ENCODE results near the gene SNAPC2. TPM values are rescaled to one million over a fixed set of nuclear protein-coding genes. Genes with fewer than 3 reads are reported as not detected.

The SNAPC2 gene
- polyA plus RNA-seq, 1 of the 3 experiments (the other 2 are of a cell fraction): 38.7 TPM

- TF ChIP-seq IRF3 (IDR thresholded peaks at IDR 0.05; ENCODE audit: low read depth, low read length): no peak
- no peak for TF ChIP-seq JUND (IDR thresholded peaks at IDR 0.05)
- TF ChIP-seq RFX5 (IDR thresholded peaks at IDR 0.05; ENCODE audit: low read length): no peak
- no peak for TF ChIP-seq SMC3 (IDR thresholded peaks at IDR 0.05; ENCODE audit: low read depth, low read length)
Measured at GRCh38 chr19:7968796-7969554, 48.8 kb downstream of the SNAPC2 start (continued).

GRCh38 chr19:7969555-7969939, 49.4 kb downstream of the SNAPC2 start:
- Histone ChIP-seq H3F3A (replicated peaks; ENCODE audit: insufficient read depth) (no peaks in the 10 kb centered on the region), H3K4me2 (no peak overlapping the region), H3K9ac (no peak overlapping the region), H3K36me3 (replicated peaks in 1 of 2; ENCODE audit: control insufficient read depth in 1 of 2, insufficient read depth in 2 of 2, low read length in 1 of 2) (peaks cover 24 to 57% of the 10 kb centered on the region in 2 experiments), H4K20me1 (ENCODE audit: insufficient read depth) (peaks cover 13% of the 10 kb centered on the region), H3K79me2 (ENCODE audit: insufficient read depth) (peaks cover 5% of the 10 kb centered on the region; the same call in 1 of the 2 replicates), H3K9me2 (no peaks in the 10 kb centered on the region), H3K9me3 (no peaks in the 10 kb centered on the region), H3K4me1 (ENCODE audit: control insufficient read depth in 1 of 2, insufficient read depth in 2 of 2, low read depth in 1 of 2, low read length in 1 of 2) (no peaks in the 10 kb centered on the region), H3K27ac (ENCODE audit: low read depth in 2 of 2, low read length in 1 of 2) (no peak overlapping the region), H2AFZ (ENCODE audit: low read depth) (no peak overlapping the region), H3K4me3 (ENCODE audit: low read depth in 2 of 2, low read length in 1 of 2) (no peak overlapping the region), H3K27me3 (ENCODE audit: insufficient read depth) (no peaks in the 10 kb centered on the region)
- ChIA-PET POLR2A (interaction anchor here (1.2 kb wide), 1 partner anchor 33 kb away, joined by 3 read pairs; no protein-coding TSS in a partner anchor), CTCF (interaction anchor here (0.9 to 9.1 kb wide), 9 partner anchors 9 to 41 kb away, joined by 3 to 81 read pairs (median 10); partner anchors contain the start of gene TIMM44)
- TF ChIP-seq SMC3 (IDR thresholded peaks at IDR 0.05; ENCODE audit: low read depth, low read length): no peak
- no peak for TF ChIP-seq MAX (IDR thresholded peaks at IDR 0.05; ENCODE audit: low read depth)
- TF ChIP-seq PBX3 (IDR thresholded peaks at IDR 0.05): no peak
- TF ChIP-seq REST (IDR thresholded peaks at IDR 0.05; ENCODE audit: low read depth, low read length): no peak
- no peak for TF ChIP-seq NFIC (IDR thresholded peaks at IDR 0.05; ENCODE audit: borderline replicate concordance)
- no peak for TF ChIP-seq MXI1 (IDR thresholded peaks at IDR 0.05; ENCODE audit: low read depth, low read length)
- TF ChIP-seq EP300 (IDR thresholded peaks at IDR 0.05; ENCODE audit: borderline replicate concordance in 1 of 2, low read depth in 1 of 2, low read length in 1 of 2): no peak
- no peak for TF ChIP-seq CHD2 (IDR thresholded peaks at IDR 0.05; ENCODE audit: low read length, partially characterized antibody)
- no peak for TF ChIP-seq ELF1 (IDR thresholded peaks at IDR 0.05)
- no peak for TF ChIP-seq IRF3 (IDR thresholded peaks at IDR 0.05; ENCODE audit: low read depth, low read length)
- no peak for TF ChIP-seq FOXM1 (IDR thresholded peaks at IDR 0.05; ENCODE audit: low read depth)
- TF ChIP-seq CTCF (IDR thresholded peaks at IDR 0.05): no peak
- no peak for TF ChIP-seq TEAD4 (IDR thresholded peaks at IDR 0.05; ENCODE audit: borderline replicate concordance, insufficient read depth)
- TF ChIP-seq ZBTB33 (IDR thresholded peaks at IDR 0.05; ENCODE audit: borderline replicate concordance, low read depth): no peak
- no peak for DNase-seq
- WGBS (ENCODE audit: low lambda C conversion rate): 98% methylated on average over 11 of the region's 11 CpGs
